ENCODE measurements around the gene TAF12.
"Not testable (repeated sequence)": the region's sequence is repeated elsewhere in the genome, so short reads cannot be mapped to it uniquely, and the experiment has no call there.

TAF12 gene

DNA sequence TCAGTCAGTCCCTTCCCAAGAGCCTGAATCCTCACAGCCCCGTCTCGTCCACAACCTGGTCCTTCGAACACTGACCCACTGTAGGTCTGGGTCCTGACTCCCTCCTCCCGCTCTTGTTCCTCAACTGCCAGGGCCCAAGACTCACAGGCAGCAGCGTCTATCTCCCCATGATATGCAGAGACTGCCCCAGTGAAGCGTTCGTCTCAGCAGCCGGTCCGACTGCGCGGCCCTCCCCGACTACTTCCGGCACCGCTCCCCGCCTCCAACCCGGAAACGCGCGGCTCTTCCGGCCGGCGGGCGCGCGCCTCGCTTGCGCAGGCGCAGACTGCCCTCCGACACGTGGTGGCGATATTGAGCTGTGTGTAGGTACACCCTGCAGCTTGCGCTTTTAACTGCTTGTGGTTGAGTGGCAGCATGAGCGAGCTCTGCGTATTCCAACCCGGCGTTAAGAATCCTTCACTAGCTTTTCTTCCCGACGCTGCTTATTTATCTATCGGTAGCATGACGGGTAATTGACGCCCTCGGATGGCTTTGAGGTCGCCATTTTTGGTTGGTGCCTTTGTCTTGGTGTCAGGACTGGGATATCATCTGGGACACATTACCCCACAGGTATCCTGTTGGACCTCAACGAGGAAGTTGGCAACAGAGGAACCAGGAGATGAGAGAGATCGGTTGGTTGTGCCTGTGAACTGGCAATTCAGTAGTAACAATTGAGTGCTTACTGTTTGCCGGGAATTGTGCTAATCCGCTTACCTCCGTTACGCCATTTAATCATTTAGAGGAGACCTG, at the start of gene TAF12:
TAF12 (minus strand) TSS at position 221 of the 789 bp plus-strand sequence. CDS start 20,986 bp downstream, outside the sequence.
- DNase-seq: peak; percentile 99

- DNase-seq: not testable (repeated sequence)
Measured at GRCh38 chr1:28691627-28692026, 48.8 kb upstream of the TAF12 start.

- DNase-seq: no peak
Measured at GRCh38 chr1:28684937-28685336, 42.1 kb upstream of the TAF12 start.

DNA sequence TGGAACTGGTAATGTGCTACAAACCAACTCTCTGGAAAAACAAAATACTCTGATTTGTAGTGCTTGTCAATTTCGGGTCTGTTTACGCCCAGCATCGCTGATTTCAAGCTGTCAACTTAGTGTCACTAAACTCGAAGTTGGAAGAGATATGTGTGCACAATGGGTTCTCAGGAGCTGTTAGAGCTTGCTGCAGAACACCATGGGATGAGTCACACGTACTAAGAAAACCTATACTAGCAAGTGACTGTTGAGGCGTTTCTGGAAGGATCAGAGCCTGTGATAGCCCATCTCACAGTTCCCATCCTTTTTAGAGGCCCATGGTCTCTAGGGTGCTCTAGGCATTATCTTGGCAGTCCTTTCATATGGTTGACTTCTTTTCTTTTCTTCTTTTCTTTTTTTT, 40.0 kb upstream of the TAF12 start:
- no peak for DNase-seq

GRCh38 chr1:28680151-28680550, 37.3 kb upstream of the TAF12 start:
- no peak for DNase-seq

- DNase-seq: no peak
Measured at GRCh38 chr1:28675924-28676257, 33.0 kb upstream of the TAF12 start.

GRCh38 chr1:28672971-28673370, 30.1 kb upstream of the TAF12 start:
- DNase-seq: not testable (repeated sequence)

GRCh38 chr1:28671254-28671780, 28.4 kb upstream of the TAF12 start:
- DNase-seq: no peak

GRCh38 chr1:28668956-28669723, 26.3 kb upstream of the TAF12 start:
- DNase-seq: peak; percentile 79

DNA sequence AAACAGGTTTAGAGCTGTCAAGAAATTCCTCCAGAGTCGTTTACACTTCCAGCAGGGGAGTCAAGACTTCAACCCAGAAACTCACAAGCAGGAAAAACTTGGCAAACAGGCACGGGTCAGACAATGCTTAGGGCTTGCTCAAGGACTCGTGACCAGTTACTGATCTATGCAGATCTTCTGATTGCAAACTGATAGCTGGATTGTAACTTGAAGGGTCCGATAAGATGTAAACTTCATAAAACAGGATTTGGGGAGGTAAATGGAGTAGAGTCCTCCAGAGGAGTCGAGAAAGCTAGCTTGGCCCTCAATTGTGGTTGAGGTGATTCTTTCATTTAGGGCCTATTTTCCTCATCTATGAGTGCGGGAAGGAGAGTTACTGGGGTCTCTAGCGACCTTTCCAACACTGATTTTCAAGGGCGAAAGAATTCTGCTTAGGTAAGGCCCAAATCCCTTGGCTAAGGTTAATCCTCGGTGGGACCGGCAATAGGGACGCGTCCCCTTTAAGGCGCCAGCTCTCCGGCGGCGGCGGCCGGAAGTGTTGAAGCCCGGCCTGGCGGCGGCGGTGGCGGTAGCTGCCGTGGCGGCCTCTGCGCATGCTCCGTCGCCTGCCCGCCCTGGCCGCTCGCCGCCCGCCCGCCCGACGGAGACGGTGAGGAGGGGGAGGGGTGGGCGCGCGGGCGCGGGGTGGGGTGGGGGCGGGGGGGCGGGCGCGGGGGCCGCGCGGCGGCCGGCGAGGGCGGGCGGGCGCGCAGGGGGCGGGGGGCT, 25.5 kb upstream of the TAF12 start, which contains the start of gene GMEB1:
GMEB1 (plus strand) TSS at position 594 of the 765 bp plus-strand sequence. CDS start 14,829 bp downstream, outside the sequence.
- peak; percentile 89 for DNase-seq

- DNase-seq: no peak
Measured at GRCh38 chr1:28666806-28667205, 23.9 kb upstream of the TAF12 start.

GRCh38 chr1:28663871-28664470, 21.1 kb upstream of the TAF12 start:
- DNase-seq: no peak

DNA sequence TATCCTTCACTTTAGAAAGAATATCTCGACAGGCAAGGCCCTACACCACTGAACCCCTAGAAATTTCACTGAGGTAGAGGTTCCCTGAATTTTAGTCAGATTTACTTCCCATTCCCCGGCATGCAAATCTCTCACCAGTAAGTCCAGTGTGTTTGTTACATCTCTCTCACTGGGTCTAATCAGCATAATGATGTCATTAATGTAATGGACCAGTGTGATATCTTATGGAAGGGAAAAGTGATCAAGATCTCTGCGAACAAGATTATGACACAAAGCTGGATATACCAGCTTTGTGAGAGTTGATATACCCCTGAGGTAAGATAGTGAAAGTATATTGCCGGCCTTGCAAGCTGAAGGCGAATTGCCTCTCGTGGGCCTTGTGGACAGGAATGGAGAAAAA, 13.5 kb upstream of the TAF12 start:
- no peak for DNase-seq

GRCh38 chr1:28655448-28656311, 12.8 kb upstream of the TAF12 start:
- DNase-seq: not testable (repeated sequence)

DNA sequence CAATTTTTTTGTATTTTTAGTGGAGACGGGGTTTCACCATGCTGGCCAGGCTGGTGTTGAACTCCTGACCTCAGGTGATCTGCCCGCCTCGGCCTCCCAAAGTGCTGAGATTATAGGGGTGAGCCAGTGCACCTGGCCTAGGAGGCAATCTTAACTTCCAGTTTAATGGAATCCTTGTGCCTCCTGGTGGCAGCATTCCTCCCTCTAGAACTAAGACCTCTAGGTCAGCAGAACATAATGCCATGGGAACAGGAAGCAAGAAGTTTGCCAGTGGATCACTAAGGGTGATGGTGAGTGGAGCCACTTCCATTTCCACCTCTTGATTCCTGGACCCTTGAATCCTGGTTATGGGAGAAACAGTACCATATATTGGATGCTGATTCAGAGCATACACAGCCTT, 11.0 kb upstream of the TAF12 start:
- DNase-seq: not testable (repeated sequence)

GRCh38 chr1:28653063-28653462, 10.2 kb upstream of the TAF12 start:
- DNase-seq: not testable (repeated sequence)

DNA sequence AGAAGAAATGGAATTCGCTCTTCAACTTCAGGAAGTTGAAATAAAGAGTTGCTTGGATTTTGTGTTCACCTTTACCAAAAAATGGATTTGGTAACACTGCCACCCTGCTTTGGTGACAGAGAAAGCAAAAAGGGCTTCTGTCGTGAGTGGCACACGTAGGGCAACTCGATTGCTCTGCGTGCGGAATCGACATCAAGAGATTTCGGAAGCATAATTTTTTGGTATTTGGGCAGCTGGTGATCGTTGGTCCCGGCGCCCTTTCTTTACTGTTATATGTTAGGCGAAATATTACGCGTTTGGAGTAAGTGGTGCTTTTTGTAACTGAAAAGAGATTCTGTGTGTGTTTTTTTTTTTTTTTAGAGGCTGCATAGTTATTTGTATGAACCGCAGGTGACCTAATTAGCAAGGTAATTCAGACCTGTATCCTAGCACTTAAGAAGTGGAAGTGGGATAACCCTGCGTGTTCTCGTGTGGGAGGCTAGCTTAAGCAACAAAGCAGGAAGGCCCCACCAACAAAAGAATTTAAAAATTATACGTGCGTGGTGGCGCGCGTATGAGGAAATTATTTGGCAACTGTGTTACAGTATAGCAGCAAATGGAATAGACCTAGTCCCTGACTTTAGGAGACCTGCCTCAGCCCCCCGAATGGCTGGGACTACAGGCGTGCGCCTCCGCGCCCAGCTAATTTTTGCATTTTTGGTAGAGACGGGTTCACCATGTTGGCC, 5.8 kb upstream of the TAF12 start, which contains the start of gene RNU11:
RNU11 (plus strand) TSS at position 127 of the 725 bp plus-strand sequence.
- DNase-seq: peak; percentile 99

DNA sequence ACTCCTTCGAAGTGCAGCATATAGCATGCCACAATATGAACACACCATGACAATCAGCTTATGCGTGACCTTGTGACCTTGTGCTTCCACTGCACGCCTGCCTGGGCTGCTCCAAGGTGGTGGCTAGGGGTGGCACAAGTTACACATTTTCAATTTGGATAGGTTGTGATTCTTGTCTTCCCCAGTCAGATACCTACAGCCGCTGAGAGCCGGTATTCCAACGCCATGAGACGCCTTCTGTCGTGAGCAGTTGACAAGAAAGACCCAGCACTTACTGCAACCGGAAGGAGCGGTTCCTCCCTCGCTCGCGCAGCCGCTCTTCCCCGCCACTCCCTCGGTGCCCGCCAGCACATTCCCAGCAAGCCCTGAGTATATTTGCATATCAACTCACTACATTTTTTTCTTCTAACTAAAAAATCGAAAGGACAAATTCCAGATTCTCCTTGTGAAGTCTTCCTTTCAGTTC, 5.2 kb upstream of the TAF12 start:
- peak; percentile 99 for DNase-seq

- DNase-seq: no peak
Measured at GRCh38 chr1:28646040-28646439, 3.2 kb upstream of the TAF12 start.

DNA sequence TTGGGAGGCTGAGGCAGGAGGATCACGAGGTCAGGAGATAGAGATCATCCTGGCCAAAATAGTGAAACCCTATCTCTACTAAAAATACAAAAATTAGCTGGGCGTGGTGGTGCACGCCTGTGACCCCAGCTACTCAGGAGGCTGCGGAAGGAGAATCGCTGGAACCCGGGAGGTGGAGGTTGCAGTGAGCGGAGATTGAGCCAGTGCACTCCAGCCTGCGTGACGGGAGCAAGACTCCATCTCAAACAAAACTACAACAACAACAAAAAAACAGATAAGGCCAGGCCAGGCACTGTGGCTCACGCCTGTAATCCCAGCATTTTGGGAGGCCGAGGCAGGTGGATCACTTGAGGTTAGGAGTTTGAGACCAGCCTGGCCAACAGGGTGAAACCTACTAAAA, 2.5 kb upstream of the TAF12 start:
- DNase-seq: not testable (repeated sequence)

GRCh38 chr1:28644494-28644893, 1.6 kb upstream of the TAF12 start:
- no peak for DNase-seq
